ENCODE measurements around the gene SOX5.

GRCh38 chr12:23528316-23528715 is 421.2 kb downstream of the SOX5 start:
- no peak for TF ChIP-seq CTCF (IDR thresholded peaks at IDR 0.05)
- no peak for TF ChIP-seq POLR2A (IDR thresholded peaks at IDR 0.05)

Measured in adrenal gland (tissue), 5 donors.